Hematopoietic multipotent progenitor cell treated with erythropoietin and hydrocortisone succinate and interleukin-3 and kit ligand, for 8 days (in vitro differentiated cells): ENCODE data around the gene LAMA4.

Source experiments
- DNase-seq: peaks from one replicate; pipeline ENCODE4 v3.0.0-alpha.2; 2015

The LAMA4 gene

GRCh38 chr6:112253841-112254816 lies at the start of gene LAMA4:
Gene LAMA4, minus strand, starts transcription at chr6:112254567. Its CDS starts 417 bp downstream, at chr6:112254150.
- no peak for DNase-seq

GRCh38 chr6:112302142-112302705 lies 47.9 kb upstream of the LAMA4 start:
- no peak for DNase-seq

GRCh38 chr6:112300896-112301295 lies 46.5 kb upstream of the LAMA4 start:
- DNase-seq = no peak

GRCh38 chr6:112298816-112299281 lies 44.5 kb upstream of the LAMA4 start:
- no peak for DNase-seq

GRCh38 chr6:112298021-112298745 lies 43.8 kb upstream of the LAMA4 start:
- DNase-seq = no peak

GRCh38 chr6:112296694-112297093 lies 42.3 kb upstream of the LAMA4 start:
- DNase-seq = no peak

- DNase-seq = no peak
Measured at GRCh38 chr6:112296122-112296521, 41.8 kb upstream of the LAMA4 start.

GRCh38 chr6:112291161-112291762 lies 36.9 kb upstream of the LAMA4 start:
- no peak for DNase-seq

- DNase-seq = no peak
Measured at GRCh38 chr6:112289038-112289566, 34.7 kb upstream of the LAMA4 start.

- DNase-seq = no peak
Measured at GRCh38 chr6:112288475-112288874, 34.1 kb upstream of the LAMA4 start.

GRCh38 chr6:112287577-112288225 lies 33.3 kb upstream of the LAMA4 start:
- DNase-seq = no peak

GRCh38 chr6:112286500-112287144 lies 32.3 kb upstream of the LAMA4 start:
- no peak for DNase-seq

- peak; percentile 22 for DNase-seq
Measured at GRCh38 chr6:112286010-112286409, 31.6 kb upstream of the LAMA4 start.

- DNase-seq = no peak
Measured at GRCh38 chr6:112284603-112285002, 30.2 kb upstream of the LAMA4 start.

- DNase-seq = no peak
Measured at GRCh38 chr6:112283621-112284020, 29.3 kb upstream of the LAMA4 start.

GRCh38 chr6:112281821-112282615 lies 27.7 kb upstream of the LAMA4 start:
- no peak for DNase-seq

GRCh38 chr6:112279031-112279935 lies 24.9 kb upstream of the LAMA4 start:
- DNase-seq = no peak

- no peak for DNase-seq
Measured at GRCh38 chr6:112275365-112275764, 21.0 kb upstream of the LAMA4 start.

- no peak for DNase-seq
Measured at GRCh38 chr6:112274774-112275173, 20.4 kb upstream of the LAMA4 start.

GRCh38 chr6:112272799-112273198 lies 18.4 kb upstream of the LAMA4 start:
- DNase-seq = no peak
